SK-N-MC (cell line): Measurements from ENCODE around the gene ZNF830.

Experiments used
- EZH2 ChIP-seq: fragments of 200-600 bp; sonication (generic); IDR thresholded peaks from one replicate; pipeline ENCODE4 v1.6.1; 2017; ENCODE audit warnings: antibody characterized with exemption
- POLR2AphosphoS5 ChIP-seq: IDR thresholded peaks from 2 replicates; pipeline ENCODE4 v1.6.1; 2012; ENCODE audit warnings: mild to moderate bottlenecking, low read depth, low read length, borderline replicate concordance

DNA sequence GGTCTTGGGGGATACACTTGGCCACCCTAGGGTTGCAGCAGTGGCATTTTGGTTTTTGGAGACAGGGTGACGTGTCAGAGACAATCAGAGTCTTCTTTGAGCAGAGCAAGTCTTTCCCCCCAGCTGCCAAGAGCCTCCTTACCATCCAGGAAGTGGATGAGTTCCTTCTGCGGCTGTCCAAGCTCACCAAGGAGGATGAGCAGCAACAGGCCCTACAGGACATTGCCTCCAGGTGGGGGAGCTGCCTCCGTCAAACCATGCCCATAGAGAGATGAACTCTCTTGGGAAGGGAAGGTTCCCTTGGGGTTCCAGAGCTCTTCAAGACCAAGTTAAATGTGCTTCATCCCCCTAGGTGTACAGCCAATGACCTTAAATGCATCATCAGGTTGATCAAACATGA lies 30.3 kb downstream of the ZNF830 start:
- no peak for TF ChIP-seq POLR2AphosphoS5
- no peak for TF ChIP-seq EZH2
